Fibroblast of villous mesenchyme (primary cell): ENCODE data around the gene ADAMTS12. TPM values are rescaled to one million over a fixed set of nuclear protein-coding genes. Genes with fewer than 3 reads are reported as not detected.

Experiments used
- DNase-seq: peaks from one replicate; pipeline ENCODE4 v3.0.0-alpha.2; 2010; ENCODE audit warnings: low read depth
- H3K4me3 ChIP-seq: 2 replicates; pipeline ENCODE4 v1.5.1; 2011; ENCODE audit warnings: low read depth, mild to moderate bottlenecking, low read length
- CTCF ChIP-seq: IDR thresholded peaks from 2 replicates; pipeline ENCODE4 v1.5.1; 2012; ENCODE audit warnings: low read depth, mild to moderate bottlenecking, low read length; ENCODE audit not compliant: insufficient read depth
- total RNA-seq: library from RNA; depleted of rRNA; stranded (reverse); fragments of >200 nt; gene quantifications from 2 replicates; pipeline ENCODE4 v1.2.3, GENCODE V29; 2012

ADAMTS12 gene
- total RNA-seq, 1 donor = 94.1 TPM

GRCh38 chr5:33888587-33888986 lies 3.2 kb downstream of the ADAMTS12 start:
- TF ChIP-seq CTCF = no peak
- H3K4me3 ChIP-seq = peak overlapping the region; percentile 67
- peak; percentile 59 for DNase-seq

DNA sequence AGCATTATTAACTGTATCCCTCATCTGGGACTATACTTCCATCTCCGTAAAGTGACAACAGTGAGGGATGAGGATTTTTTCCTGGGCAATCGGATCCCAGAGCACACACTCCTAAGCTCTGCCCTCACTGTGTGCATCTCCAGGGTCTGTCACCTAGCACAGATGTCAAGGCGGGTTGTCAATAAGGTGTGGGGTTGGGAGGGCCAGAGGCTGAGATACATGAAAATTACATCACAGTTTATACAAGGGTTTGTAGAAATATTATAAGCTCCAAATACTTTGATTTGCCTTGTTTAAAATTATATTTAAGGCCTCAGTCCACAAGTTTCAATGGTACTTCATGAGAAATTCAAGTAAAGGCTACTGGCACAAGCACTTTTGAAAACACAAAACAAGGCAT lies 4.5 kb downstream of the ADAMTS12 start:
- H3K4me3 ChIP-seq = no peak overlapping the region
- DNase-seq = no peak
- no peak for TF ChIP-seq CTCF

DNA sequence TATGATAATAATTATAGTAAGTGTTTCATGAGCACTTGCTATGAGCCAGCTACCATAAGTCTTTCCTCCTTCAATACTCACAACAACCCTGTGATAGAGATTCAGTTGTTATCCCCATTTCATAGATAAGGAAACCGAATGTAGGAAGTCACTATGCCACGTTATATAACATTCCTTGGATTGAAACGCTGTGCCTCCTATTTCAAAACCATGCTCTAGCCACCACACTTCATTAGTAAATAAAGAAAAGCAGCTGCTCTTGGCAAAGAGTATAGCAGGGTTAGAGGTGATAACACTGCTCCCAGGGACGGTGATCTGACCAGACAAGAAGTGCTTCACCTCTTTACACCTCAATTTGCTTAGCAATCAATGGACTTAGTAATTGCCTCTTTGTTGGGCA lies 5.5 kb downstream of the ADAMTS12 start:
- no peak for TF ChIP-seq CTCF
- no peak overlapping the region for H3K4me3 ChIP-seq
- DNase-seq = peak; percentile 52

GRCh38 chr5:33885679-33886078 lies 6.1 kb downstream of the ADAMTS12 start:
- no peak for DNase-seq
- TF ChIP-seq CTCF = no peak
- H3K4me3 ChIP-seq = no peak overlapping the region

GRCh38 chr5:33883482-33883881 lies 8.3 kb downstream of the ADAMTS12 start:
- no peak overlapping the region for H3K4me3 ChIP-seq
- no peak for TF ChIP-seq CTCF
- DNase-seq = no peak

DNA sequence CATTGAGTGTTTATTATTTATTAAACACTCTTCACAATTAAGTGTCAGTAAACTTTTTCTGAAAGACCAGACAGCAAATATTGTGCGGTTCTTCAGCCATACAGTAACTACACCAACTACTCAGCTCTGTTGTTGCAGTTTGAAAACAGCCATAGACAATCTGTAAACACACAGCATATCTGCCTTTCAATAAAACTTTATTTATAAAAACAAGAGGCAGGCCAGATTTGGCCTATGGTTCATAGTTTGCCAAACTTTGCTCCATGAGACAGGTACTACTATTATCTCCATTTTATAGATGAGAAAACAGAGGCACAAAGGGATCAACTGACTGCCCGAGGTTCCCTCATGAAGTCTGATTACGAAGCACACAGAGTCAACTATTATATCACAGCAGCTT lies 11.5 kb downstream of the ADAMTS12 start:
- no peak for DNase-seq
- TF ChIP-seq CTCF = no peak
- H3K4me3 ChIP-seq = no peak overlapping the region

DNA sequence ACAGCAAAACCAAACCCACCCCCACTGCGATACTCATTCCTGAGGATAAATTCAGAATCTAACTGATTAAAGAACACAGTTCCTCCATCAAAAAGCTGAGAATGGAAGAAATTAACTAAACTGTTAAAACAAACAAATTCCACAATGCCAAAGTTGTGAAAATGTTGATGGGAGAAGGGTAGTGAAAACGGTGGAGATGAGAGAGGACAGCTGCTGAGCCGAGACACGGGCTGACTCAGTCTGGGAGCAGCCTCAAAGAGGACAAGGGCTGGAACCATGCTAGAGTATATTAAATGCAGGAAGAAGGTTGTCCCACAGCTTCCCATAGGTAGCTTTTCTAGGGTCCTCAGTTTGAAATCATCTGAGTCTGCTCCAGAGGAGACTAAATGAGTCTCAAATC lies 14.3 kb downstream of the ADAMTS12 start:
- H3K4me3 ChIP-seq = no peak overlapping the region
- no peak for TF ChIP-seq CTCF
- peak; percentile 17 for DNase-seq
